H1 (cell line): ENCODE data around the gene PMS1. TPM values are rescaled to one million over a fixed set of nuclear protein-coding genes. Genes with fewer than 3 reads are reported as not detected.

ENCODE experiments used
- CTCF ChIA-PET: fragments of 300-600 bp; sonication (Branson Sonifier 250); formaldehyde crosslinking; loops from one replicate; lab custom pipeline; 2021; ENCODE audit not compliant: partially characterized antibody; lab: Charles Lee
- POLR2A ChIA-PET: fragments of 300-600 bp; sonication (Branson Sonifier 250); formaldehyde crosslinking; loops from one replicate; lab custom pipeline; 2021; ENCODE audit warnings: inconsistent platforms; ENCODE audit not compliant: partially characterized antibody; lab: Charles Lee
- DNase-seq, 2 experiments: peaks; one replicate each; pipeline versions ENCODE4 v3.0.0 to v3.0.0-alpha.2; 2010 to 2022; ENCODE audit warnings: low spot score in 2 of 2, low read depth in 1 of 2, mixed read lengths in 1 of 2
- FAIRE-seq: peaks from 2 replicates; lab custom pipeline; 2011; peaks lifted over from hg19 to GRCh38; lab: Jason Lieb, UNC
- H2AFZ ChIP-seq: 2 replicates; pipeline ENCODE4 v1.8.1; 2012; ENCODE audit warnings: low read length, inconsistent platforms
- H2AK5ac ChIP-seq: 2 replicates; pipeline ENCODE4 v1.6.1; 2013; ENCODE audit warnings: low read depth, low read length
- H2BK120ac ChIP-seq: replicated peaks from 2 replicates; pipeline ENCODE3; 2013; ENCODE audit warnings: low read depth, low read length, inconsistent platforms
- H2BK12ac ChIP-seq: 2 replicates; pipeline ENCODE4 v1.6.1; 2013; ENCODE audit warnings: low read depth, low read length
- H2BK15ac ChIP-seq: 2 replicates; pipeline ENCODE4 v1.6.1; 2013; ENCODE audit warnings: low read length
- H2BK20ac ChIP-seq: 2 replicates; pipeline ENCODE4 v1.6.1; 2013; ENCODE audit warnings: low read length
- H2BK5ac ChIP-seq: 2 replicates; pipeline ENCODE4 v1.6.1; 2013; ENCODE audit warnings: low read depth, low read length
- H3K14ac ChIP-seq: 2 replicates; pipeline ENCODE4 v1.6.1; 2013; ENCODE audit warnings: inconsistent platforms; ENCODE audit not compliant: insufficient read length
- H3K18ac ChIP-seq: 2 replicates; pipeline ENCODE4 v1.6.1; 2013; ENCODE audit warnings: low read length; ENCODE audit errors: extremely low read depth
- H3K23ac ChIP-seq: 2 replicates; pipeline ENCODE4 v1.6.1; 2013; ENCODE audit warnings: inconsistent platforms; ENCODE audit not compliant: insufficient read length
- H3K23me2 ChIP-seq: 2 replicates; pipeline ENCODE4 v1.6.1; 2013; ENCODE audit warnings: low read depth, low read length
- H3K27ac ChIP-seq: 2 replicates; pipeline ENCODE4 v1.6.1; 2011; ENCODE audit warnings: low read depth, low read length, inconsistent platforms
- H3K27me3 ChIP-seq, 4 experiments: replicated peaks in 1 of 4; 1 replicate in 1 of 4; 2 replicates in 3 of 4; pipeline versions ENCODE4 v1.6.1 to v1.8.1; 2011 to 2013; ENCODE audit warnings: low read length in 3 of 4, mild to moderate bottlenecking in 3 of 4, inconsistent platforms in 2 of 4, mixed read lengths in 2 of 4, moderate library complexity in 1 of 4; ENCODE audit not compliant: control insufficient read depth in 3 of 4, insufficient read depth in 3 of 4; ENCODE audit errors: extremely low read depth in 1 of 4
- H3K36me3 ChIP-seq, 4 experiments: 2 replicates each; pipeline versions ENCODE4 v1.6.1 to v1.8.1; 2011 to 2013; ENCODE audit warnings: mild to moderate bottlenecking in 4 of 4, low read length in 3 of 4, moderate library complexity in 2 of 4, control low read depth in 1 of 4, inconsistent platforms in 1 of 4; ENCODE audit not compliant: insufficient read depth in 4 of 4, control insufficient read depth in 2 of 4
- H3K4ac ChIP-seq: replicated peaks from 2 replicates; pipeline ENCODE3; 2013; ENCODE audit warnings: low read length, low read depth, mixed read lengths, inconsistent platforms; ENCODE audit not compliant: insufficient read length
- H3K4me1 ChIP-seq, 4 experiments: replicated peaks in 1 of 4; 1 replicate in 1 of 4; 2 replicates in 3 of 4; pipeline versions ENCODE4 v1.6.1 to v1.8.1; 2011 to 2013; ENCODE audit warnings: low read length in 3 of 4, inconsistent platforms in 2 of 4, mixed read lengths in 1 of 4; ENCODE audit not compliant: insufficient read depth in 4 of 4, control insufficient read depth in 3 of 4
- H3K4me2 ChIP-seq, 2 experiments: 2 replicates each; pipeline versions ENCODE4 v1.6.1 to v1.8.1; 2011 to 2013; ENCODE audit warnings: low read depth in 2 of 2, low read length in 2 of 2, control low read depth in 1 of 2, inconsistent platforms in 1 of 2, mild to moderate bottlenecking in 1 of 2; ENCODE audit not compliant: insufficient read depth in 1 of 2
- H3K4me3 ChIP-seq, 4 experiments: fragments of 200-600, 300-600 bp in 1 of 4; sonication (generic), shearing (Covaris generic), sonication (Bioruptor Twin) in 1 of 4; 2 replicates each; pipeline versions ENCODE4 v1.5.1 to v1.8.1; 2011 to 2016; ENCODE audit warnings: low read length in 4 of 4, low read depth in 3 of 4, control low read depth in 2 of 4, inconsistent platforms in 2 of 4, mild to moderate bottlenecking in 2 of 4, mixed read lengths in 1 of 4, moderate library complexity in 1 of 4; ENCODE audit not compliant: insufficient read depth in 2 of 4; ENCODE audit errors: extremely low read depth in 1 of 4
- H3K56ac ChIP-seq: replicated peaks from 2 replicates; pipeline ENCODE3; 2013; ENCODE audit warnings: low read depth, mild to moderate bottlenecking, mixed read lengths, low read length, inconsistent platforms; ENCODE audit not compliant: insufficient read length
- H3K79me1 ChIP-seq: 2 replicates; pipeline ENCODE4 v1.6.1; 2013; ENCODE audit warnings: low read depth, low read length, control low read depth
- H3K79me2 ChIP-seq, 2 experiments: 2 replicates each; pipeline versions ENCODE4 v1.6.1 to v1.8.1; 2012 to 2013; ENCODE audit warnings: low read length in 2 of 2, mild to moderate bottlenecking in 2 of 2, inconsistent platforms in 1 of 2; ENCODE audit not compliant: insufficient read depth in 2 of 2, control insufficient read depth in 1 of 2
- H3K9ac ChIP-seq, 4 experiments: replicated peaks in 1 of 4; 1 replicate in 1 of 4; 2 replicates in 3 of 4; pipeline versions ENCODE4 v1.6.1 to v1.8.1; 2011 to 2013; ENCODE audit warnings: low read depth in 3 of 4, low read length in 3 of 4, control low read depth in 2 of 4, mild to moderate bottlenecking in 2 of 4, moderate library complexity in 2 of 4, inconsistent platforms in 1 of 4; ENCODE audit errors: extremely low read depth in 1 of 4
- H3K9me3 ChIP-seq, 2 experiments: 2 replicates each; pipeline versions ENCODE4 v1.6.1 to v1.8.1; 2012 to 2013; ENCODE audit warnings: mild to moderate bottlenecking in 2 of 2, moderate library complexity in 2 of 2, control low read depth in 1 of 2, inconsistent platforms in 1 of 2, low read depth in 1 of 2, low read length in 1 of 2, mixed read lengths in 1 of 2; ENCODE audit not compliant: insufficient read depth in 2 of 2
- H4K20me1 ChIP-seq, 2 experiments: replicated peaks in 1 of 2; 2 replicates each; pipeline versions ENCODE3 to v1.8.1; 2011 to 2013; ENCODE audit warnings: inconsistent platforms in 2 of 2, low read length in 2 of 2, mild to moderate bottlenecking in 1 of 2; ENCODE audit not compliant: insufficient read depth in 2 of 2, control insufficient read depth in 1 of 2
- H4K5ac ChIP-seq: 2 replicates; pipeline ENCODE4 v1.6.1; 2013; ENCODE audit warnings: low read length, low read depth, mixed read lengths, inconsistent platforms; ENCODE audit not compliant: insufficient read length
- H4K8ac ChIP-seq: 2 replicates; pipeline ENCODE4 v1.8.0; 2013; ENCODE audit warnings: mild to moderate bottlenecking, moderate library complexity, low read length, inconsistent platforms; ENCODE audit not compliant: insufficient read depth; ENCODE audit errors: extremely low read depth
- H4K91ac ChIP-seq: replicated peaks from 2 replicates; pipeline ENCODE3; 2013; ENCODE audit warnings: low read length, mixed read lengths, inconsistent platforms; ENCODE audit not compliant: insufficient read length
- ATF2 ChIP-seq: IDR thresholded peaks from 2 replicates; pipeline ENCODE4 v1.6.1; 2012; ENCODE audit warnings: low read length, inconsistent platforms
- BACH1 ChIP-seq: IDR thresholded peaks from 2 replicates; pipeline ENCODE4 v1.6.1; 2012; ENCODE audit warnings: low read length, improper control_type of control experiment
- CHD2 ChIP-seq: IDR thresholded peaks from 2 replicates; pipeline ENCODE4 v1.6.1; 2012; ENCODE audit warnings: low read length, improper control_type of control experiment
- CTBP2 ChIP-seq: IDR thresholded peaks from 2 replicates; pipeline ENCODE4 v1.7.0; 2011; ENCODE audit warnings: borderline replicate concordance, mild to moderate bottlenecking, moderate library complexity, mixed read lengths, low read length; ENCODE audit not compliant: insufficient read depth, insufficient read length
- EP300 ChIP-seq, 2 experiments: IDR thresholded peaks; 1 replicate in 1 of 2; 2 replicates in 1 of 2; pipeline ENCODE4 v1.6.1; 2011 to 2012; ENCODE audit warnings: low read depth in 2 of 2, low read length in 2 of 2, mild to moderate bottlenecking in 2 of 2, borderline replicate concordance in 1 of 2, inconsistent platforms in 1 of 2, moderate library complexity in 1 of 2
- HDAC6 ChIP-seq: IDR thresholded peaks from one replicate; pipeline ENCODE4 v1.7.1; 2012; ENCODE audit warnings: low read depth, mild to moderate bottlenecking, inconsistent platforms, low read length, moderate library complexity
- JUN ChIP-seq: IDR thresholded peaks from 2 replicates; pipeline ENCODE4 v1.6.1; 2011; ENCODE audit warnings: low read depth, mild to moderate bottlenecking, improper control_type of control experiment, low read length
- POU5F1 ChIP-seq: IDR thresholded peaks from 2 replicates; pipeline ENCODE4 v1.6.1; 2011; ENCODE audit warnings: low read depth, mild to moderate bottlenecking, low read length, moderate library complexity
- SIN3A ChIP-seq, 2 experiments: IDR thresholded peaks in 1 of 2; conservative IDR thresholded peaks in 1 of 2; 2 replicates each; pipeline ENCODE4 v1.6.1; 2011 to 2012; ENCODE audit warnings: low read length in 2 of 2, improper control_type of control experiment in 1 of 2, low read depth in 1 of 2, mild to moderate bottlenecking in 1 of 2
- USF2 ChIP-seq: IDR thresholded peaks from 2 replicates; pipeline ENCODE4 v1.6.1; 2011; ENCODE audit warnings: low read length, improper control_type of control experiment
- WGBS, 2 experiments: shearing (Covaris generic) in 1 of 2; methylation state at CpG; one replicate each; pipeline versions ENCODE4 v1.1.6 to v1.1.7; 2013 to 2015; ENCODE audit warnings: low lambda C conversion rate in 2 of 2, mixed read lengths in 2 of 2, inconsistent platforms in 1 of 2, low coverage in 1 of 2, missing lambda C conversion rate in 1 of 2; ENCODE audit not compliant: insufficient replicate concordance in 2 of 2, insufficient coverage in 1 of 2, insufficient read length in 1 of 2; ENCODE audit errors: extremely low coverage in 1 of 2, missing lambda C conversion rate in 1 of 2; 5-methylcytosine and 5-hydroxymethylcytosine counted together
- polyA plus RNA-seq, 7 experiments: library from polyadenylated mRNA; depleted of rRNA in 3 of 7; stranded (reverse) in 5 of 7; unstranded in 2 of 7; fragments of >200 nt in 5 of 7; fragments of 200-250 nt in 2 of 7; gene quantifications; 1 replicate in 5 of 7; 2 replicates in 1 of 7; 4 replicates in 1 of 7; pipeline versions ENCODE4 v1.2.1 to v1.2.3, GENCODE V29; 2011 to 2013; ENCODE audit warnings: missing spikeins in 2 of 7, mixed read lengths in 2 of 7
- total RNA-seq: library from RNA; stranded (reverse); fragmentation: NEBNext Ultra II Directional; extraction: Animal tissue kit (Norgen Biotek cat#: 25700); gene quantifications from 2 replicates; pipeline ENCODE4 v1.2.1, GENCODE V29; 2021

Gene PMS1
- total and polyA plus RNA-seq, 2 of the 8 experiments (the other 6 are each of a cell fraction or from before 2014, with no cell fraction given), result 13.1 to 59.7 TPM

GRCh38 chr2:189802396-189802912 is 18.2 kb downstream of the PMS1 start:
- H3K18ac ChIP-seq, result no peak overlapping the region
- H3K4me2 ChIP-seq, result no peak overlapping the region
- no peak overlapping the region for H3K23ac ChIP-seq
- no peaks in the 10 kb centered on the region for H3K9me3 ChIP-seq
- no peak overlapping the region for H3K9ac ChIP-seq
- peaks cover 2% of the 10 kb centered on the region; the same call in 1 of the 2 replicates for H3K79me1 ChIP-seq
- no peak overlapping the region for H2BK20ac ChIP-seq
- no peak overlapping the region for H2BK12ac ChIP-seq
- no peak overlapping the region for H3K14ac ChIP-seq
- no peak overlapping the region for H4K8ac ChIP-seq
- H2AFZ ChIP-seq, result no peak overlapping the region
- H4K91ac ChIP-seq, result no peak overlapping the region
- no peak overlapping the region for H3K27ac ChIP-seq
- H2BK15ac ChIP-seq, result no peak overlapping the region
- no peak overlapping the region for H4K5ac ChIP-seq
- no peaks in the 10 kb centered on the region for H3K23me2 ChIP-seq
- no peak overlapping the region for H3K56ac ChIP-seq
- H3K36me3 ChIP-seq, result peaks cover 2 to 35% (median 12%) of the 10 kb centered on the region in 4 experiments; a peak in 6 of 8 replicates
- H3K4me1 ChIP-seq, result no peaks in the 10 kb centered on the region
- DNase-seq (no peak), FAIRE-seq (no peak)
- no peak overlapping the region for H2BK5ac ChIP-seq
- no peak overlapping the region for H2BK120ac ChIP-seq
- 77% methylated on average over 2 of the region's 2 CpGs; no CpG with 5 or more reads in 1 of the 2 experiments for WGBS, 2 experiments
- ChIA-PET CTCF (no interaction called here), POLR2A (interaction anchor here (0.7 kb wide), 1 partner anchor 18 kb away, joined by 3 read pairs; the partner anchor contains the start of genes ORMDL1 and PMS1)
- no peak overlapping the region for H3K4ac ChIP-seq
- no peaks in the 10 kb centered on the region for H3K27me3 ChIP-seq
- no peak overlapping the region for H2AK5ac ChIP-seq
- peaks cover 0 to 23% of the 10 kb centered on the region in 2 experiments; a peak in 2 of 4 replicates for H3K79me2 ChIP-seq
- H3K4me3 ChIP-seq, result no peak overlapping the region
- H4K20me1 ChIP-seq, result peaks cover 0 to 3% of the 10 kb centered on the region in 2 experiments
- no peak for TF ChIP-seq SIN3A (conservative IDR thresholded peaks at IDR 0.05 in 1 of 2, IDR thresholded peaks at IDR 0.05 in 1 of 2; ENCODE audit: low read depth in 1 of 2, low read length in 2 of 2)
- TF ChIP-seq USF2, result no peak
- no peak for TF ChIP-seq CHD2
- no peak for TF ChIP-seq CTBP2
- no peak for TF ChIP-seq BACH1
- TF ChIP-seq JUN, result no peak
- no peak for TF ChIP-seq HDAC6
- TF ChIP-seq ATF2, result no peak
- no peak for TF ChIP-seq EP300 (IDR thresholded peaks at IDR 0.05; ENCODE audit: borderline replicate concordance in 1 of 2, low read depth in 2 of 2, low read length in 2 of 2)
- no peak for TF ChIP-seq POU5F1
